Vagina (tissue), 2 donors: ENCODE data around the gene LMBR1. TPM values are rescaled to one million over a fixed set of nuclear protein-coding genes. Genes with fewer than 3 reads are reported as not detected.
"Not testable (repeated sequence)": the region's sequence is repeated elsewhere in the genome, so short reads cannot be mapped to it uniquely, and the experiment has no call there.

Source experiments
- DNase-seq, 2 donors: peaks; one replicate each; pipeline ENCODE4 v3.0.0-alpha.2; 2017; ENCODE audit errors: extremely low spot score in 2 of 2
- H3K27ac ChIP-seq: fragments of 200-600 bp; sonication (generic); one replicate; pipeline ENCODE4 v1.5.1; 2019
- H3K27me3 ChIP-seq: fragments of 200-600 bp; sonication (generic); one replicate; pipeline ENCODE4 v1.5.1; 2019
- H3K36me3 ChIP-seq, 2 donors: fragments of 200-600 bp; sonication (generic); one replicate each; pipeline ENCODE4 v1.5.1; 2017 to 2019
- H3K4me1 ChIP-seq: fragments of 200-600 bp; sonication (generic); one replicate; pipeline ENCODE4 v1.5.1; 2019
- H3K4me3 ChIP-seq, 2 donors: fragments of 200-600 bp; sonication (generic); 1 replicate in 1 of 2; 2 replicates in 1 of 2; pipeline ENCODE4 v1.5.1; 2016 to 2019
- H3K9me3 ChIP-seq: fragments of 200-600 bp; sonication (generic); one replicate; pipeline ENCODE4 v1.5.1; 2019
- CTCF ChIP-seq, 3 experiments: fragments of 450-650 bp in 2 of 3; fragments of 200-600 bp in 1 of 3; sonication (generic) in 1 of 3; IDR thresholded peaks; one replicate each; pipeline ENCODE4 v1.5.1; 2017 to 2019; ENCODE audit warnings: antibody characterized with exemption in 3 of 3, mild to moderate bottlenecking in 2 of 3, moderate library complexity in 2 of 3
- POLR2A ChIP-seq, 2 donors: fragments of 450-650 bp; IDR thresholded peaks; one replicate each; pipeline ENCODE4 v1.6.1; 2017; ENCODE audit warnings: antibody characterized with exemption in 2 of 2, mild to moderate bottlenecking in 2 of 2, moderate library complexity in 2 of 2
- POLR2AphosphoS5 ChIP-seq, 2 donors: sonication (generic); formaldehyde crosslinking; IDR thresholded peaks; one replicate each; pipeline ENCODE4 v1.9.0; 2017; ENCODE audit warnings: antibody characterized with exemption in 2 of 2, mild to moderate bottlenecking in 2 of 2, low read depth in 1 of 2; ENCODE audit not compliant: insufficient read depth in 1 of 2
- intact Hi-C: fragments of 100-400 bp; cut with DNase I; formaldehyde crosslinking; loops from one replicate; pipeline ENCODE4 v1.15.1; 2023
- total RNA-seq: library from RNA; depleted of rRNA; stranded (reverse); fragments of >200 nt; gene quantifications from one replicate; pipeline ENCODE4 v1.2.3, GENCODE V29; 2016

The LMBR1 gene
- total RNA-seq, 1 donor from 2014 or later: 45.7 TPM

- peaks cover 0 to 7% of the 10 kb centered on the region in 2 donors for H3K36me3 ChIP-seq
- no peak for DNase-seq
- no peaks in the 10 kb centered on the region for H3K9me3 ChIP-seq
- H3K4me3 ChIP-seq: no peak overlapping the region
- no peaks in the 10 kb centered on the region for H3K4me1 ChIP-seq
- no peak for TF ChIP-seq CTCF (IDR thresholded peaks at IDR 0.05)
- no peak for TF ChIP-seq POLR2A (IDR thresholded peaks at IDR 0.05)
- TF ChIP-seq POLR2AphosphoS5 (IDR thresholded peaks at IDR 0.05; ENCODE audit: insufficient read depth in 1 of 2, low read depth in 1 of 2): no peak
- intact Hi-C loops: no loop called here
- H3K27ac ChIP-seq: no peak overlapping the region
- no peaks in the 10 kb centered on the region for H3K27me3 ChIP-seq
Observed at GRCh38 chr7:156816943-156817572, 75.9 kb downstream of the LMBR1 start.

- no peak for DNase-seq
- H3K27ac ChIP-seq: no peak overlapping the region
- TF ChIP-seq CTCF (IDR thresholded peaks at IDR 0.05) (no peak), POLR2AphosphoS5 (IDR thresholded peaks at IDR 0.05; ENCODE audit: insufficient read depth in 1 of 2, low read depth in 1 of 2) (no peak), POLR2A (IDR thresholded peaks at IDR 0.05) (no peak)
- no peaks in the 10 kb centered on the region for H3K4me1 ChIP-seq
- no peaks in the 10 kb centered on the region for H3K36me3 ChIP-seq
- H3K27me3 ChIP-seq: no peaks in the 10 kb centered on the region
- intact Hi-C loops: no loop called here
- no peak overlapping the region for H3K4me3 ChIP-seq
- no peaks in the 10 kb centered on the region for H3K9me3 ChIP-seq
Observed at GRCh38 chr7:156811706-156812105, 81.3 kb downstream of the LMBR1 start.

GRCh38 chr7:156803656-156804055, 89.3 kb downstream of the LMBR1 start:
- H3K36me3 ChIP-seq, DNase-seq, H3K27me3 ChIP-seq, H3K9me3 ChIP-seq, intact Hi-C loops, H3K4me3 ChIP-seq, H3K27ac ChIP-seq, H3K4me1 ChIP-seq: not testable (repeated sequence)

GRCh38 chr7:156802214-156802613, 90.8 kb downstream of the LMBR1 start:
- no peaks in the 10 kb centered on the region for H3K27me3 ChIP-seq
- no peak for DNase-seq
- no peak overlapping the region for H3K4me3 ChIP-seq
- no peak overlapping the region for H3K27ac ChIP-seq
- intact Hi-C loops: no loop called here
- TF ChIP-seq CTCF (IDR thresholded peaks at IDR 0.05) (no peak), POLR2A (IDR thresholded peaks at IDR 0.05) (no peak), POLR2AphosphoS5 (IDR thresholded peaks at IDR 0.05; ENCODE audit: insufficient read depth in 1 of 2, low read depth in 1 of 2) (no peak)
- H3K36me3 ChIP-seq: no peaks in the 10 kb centered on the region
- H3K4me1 ChIP-seq: no peaks in the 10 kb centered on the region
- H3K9me3 ChIP-seq: no peaks in the 10 kb centered on the region

- intact Hi-C loops: no loop called here
- no peaks in the 10 kb centered on the region for H3K27me3 ChIP-seq
- no peaks in the 10 kb centered on the region for H3K36me3 ChIP-seq
- no peaks in the 10 kb centered on the region for H3K4me1 ChIP-seq
- DNase-seq: no peak
- TF ChIP-seq POLR2A (IDR thresholded peaks at IDR 0.05) (no peak), CTCF (IDR thresholded peaks at IDR 0.05) (no peak), POLR2AphosphoS5 (IDR thresholded peaks at IDR 0.05; ENCODE audit: insufficient read depth in 1 of 2, low read depth in 1 of 2) (no peak)
- no peak overlapping the region for H3K27ac ChIP-seq
- H3K9me3 ChIP-seq: no peaks in the 10 kb centered on the region
- no peak overlapping the region for H3K4me3 ChIP-seq
Observed at GRCh38 chr7:156795415-156795814, 97.6 kb downstream of the LMBR1 start.
